ENCODE data around the gene LEAP2.

- TF ChIP-seq CTCF (IDR thresholded peaks at IDR 0.05): no peak
- no peak for TF ChIP-seq POLR2A (IDR thresholded peaks at IDR 0.05)
Measured at GRCh38 chr5:132883261-132883834, 9.9 kb downstream of the LEAP2 start.
